A549 (cell line): Measurements from ENCODE around the gene ITFG1. TPM values are rescaled to one million over a fixed set of nuclear protein-coding genes. Genes with fewer than 3 reads are reported as not detected.

Experiments
- ATAC-seq, 2 experiments: fragments of 200-7000 bp in 1 of 2; fragments of >200 bp in 1 of 2; cut with Nextera tagmentation in 1 of 2; cut with Tn5 transposase in 1 of 2; 3 replicates each; pipeline versions ENCODE4 v1.8.0 to v1.9.1; 2018 to 2020; ENCODE audit warnings: mild to moderate bottlenecking in 1 of 2, moderate library complexity in 1 of 2
- CTCF ChIA-PET: fragments of 300-600 bp; sonication (Branson Sonifier 250); formaldehyde crosslinking; extraction: SDS; loops from one replicate; lab custom pipeline; 2021; ENCODE audit warnings: antibody characterized with exemption, inconsistent platforms; lab: Yijun Ruan, JAX
- POLR2A ChIA-PET: fragments of 350-600 bp; formaldehyde crosslinking; extraction: SDS; loops from one replicate; lab custom pipeline; 2021; ENCODE audit warnings: antibody characterized with exemption, inconsistent platforms; lab: Yijun Ruan, JAX
- DNase-seq, 2 experiments: peaks; one replicate each; pipeline versions ENCODE4 v3.0.0 to v3.0.0-alpha.2; 2011 to 2016; ENCODE audit warnings: low read depth in 1 of 2, low spot score in 1 of 2
- FAIRE-seq: peaks from 2 replicates; lab custom pipeline; 2011; peaks lifted over from hg19 to GRCh38; lab: Jason Lieb, UNC
- H3K27ac ChIP-seq, 2 experiments: fragments of >200 bp; sonication (Bioruptor Twin); formaldehyde crosslinking; 3 replicates each; pipeline ENCODE4 v1.5.1; 2016 to 2017
- H3K4me1 ChIP-seq: fragments of >200 bp; sonication (Bioruptor Twin); formaldehyde crosslinking; 3 replicates; pipeline ENCODE4 v1.6.1; 2016
- H3K4me2 ChIP-seq: fragments of >200 bp; sonication (Bioruptor Twin); formaldehyde crosslinking; 3 replicates; pipeline ENCODE4 v1.6.1; 2016
- H3K4me3 ChIP-seq: fragments of >200 bp; sonication (Bioruptor Twin); formaldehyde crosslinking; 3 replicates; pipeline ENCODE4 v1.5.1; 2016
- H3K9me3 ChIP-seq: fragments of >200 bp; sonication (Bioruptor Twin); formaldehyde crosslinking; 3 replicates; pipeline ENCODE4 v1.6.1; 2016
- CBX2 ChIP-seq: fragments of 200-600 bp; sonication (generic); IDR thresholded peaks from 2 replicates; pipeline ENCODE4 v1.6.1; 2016; ENCODE audit warnings: low read depth, mild to moderate bottlenecking, borderline replicate concordance
- CEBPB ChIP-seq, 2 experiments: fragments of >200 bp in 1 of 2; sonication (Bioruptor Twin) in 1 of 2; formaldehyde crosslinking in 1 of 2; IDR thresholded peaks; 2 replicates each; pipeline ENCODE4 v1.6.1; 2012 to 2016
- CHD2 ChIP-seq: fragments of 150-350 bp; IDR thresholded peaks from 2 replicates; pipeline ENCODE4 v1.6.1; 2014; ENCODE audit warnings: low read length; ENCODE audit not compliant: partially characterized antibody
- CTCF ChIP-seq: fragments of >200 bp; sonication (Bioruptor Twin); formaldehyde crosslinking; IDR thresholded peaks from 3 replicates; pipeline ENCODE4 v1.5.1; 2016
- FOXS1 ChIP-seq: fragments of 250-450 bp; sonication (Bioruptor Pico); IDR thresholded peaks from 2 replicates; pipeline ENCODE4 v1.5.0; 2020; ENCODE audit warnings: mild to moderate bottlenecking, moderate library complexity
- GATA3 ChIP-seq: IDR thresholded peaks from 2 replicates; pipeline ENCODE4 v1.6.1; 2012; ENCODE audit warnings: borderline replicate concordance
- HMGXB4 ChIP-seq: fragments of 250-450 bp; sonication (Bioruptor Pico); IDR thresholded peaks from 2 replicates; pipeline ENCODE4 v1.5.0; 2021; ENCODE audit warnings: mild to moderate bottlenecking, moderate library complexity, borderline replicate concordance
- HOXA7 ChIP-seq: fragments of 250-450 bp; sonication (Bioruptor Pico); IDR thresholded peaks from 2 replicates; pipeline ENCODE4 v1.5.0; 2020; ENCODE audit warnings: mild to moderate bottlenecking, moderate library complexity
- HOXB13 ChIP-seq: fragments of 250-450 bp; sonication (Bioruptor Pico); IDR thresholded peaks from 2 replicates; pipeline ENCODE4 v1.5.0; 2020; ENCODE audit warnings: low read depth, mild to moderate bottlenecking, moderate library complexity
- MYC ChIP-seq: IDR thresholded peaks from 2 replicates; pipeline ENCODE4 v1.6.1; 2012; ENCODE audit warnings: mild to moderate bottlenecking, inconsistent platforms, low read length, improper control_type of control experiment, borderline replicate concordance
- NPAS2 ChIP-seq: fragments of 250-450 bp; sonication (Bioruptor Pico); IDR thresholded peaks from 2 replicates; pipeline ENCODE4 v1.8.0; 2022; ENCODE audit warnings: mild to moderate bottlenecking, moderate library complexity, borderline replicate concordance
- PHF8 ChIP-seq: fragments of 200-600 bp; sonication (generic); IDR thresholded peaks from 2 replicates; pipeline ENCODE4 v1.6.1; 2016; ENCODE audit warnings: low read depth, mild to moderate bottlenecking, antibody characterized with exemption, moderate library complexity, borderline replicate concordance
- POLR2A ChIP-seq: IDR thresholded peaks from 2 replicates; pipeline ENCODE4 v1.6.1; 2012; ENCODE audit warnings: mild to moderate bottlenecking, low read length
- RARB ChIP-seq: fragments of 250-450 bp; sonication (Bioruptor Pico); IDR thresholded peaks from 2 replicates; pipeline ENCODE4 v1.8.0; 2021; ENCODE audit warnings: mild to moderate bottlenecking, moderate library complexity
- RCOR1 ChIP-seq: fragments of 150-350 bp; IDR thresholded peaks from 2 replicates; pipeline ENCODE4 v1.6.1; 2014; ENCODE audit warnings: antibody characterized with exemption, low read length, low read depth
- RNF2 ChIP-seq: fragments of 200-600 bp; sonication (generic); IDR thresholded peaks from 2 replicates; pipeline ENCODE4 v1.6.1; 2016; ENCODE audit warnings: low read depth, mild to moderate bottlenecking, antibody characterized with exemption, moderate library complexity, borderline replicate concordance
- TFCP2L1 ChIP-seq: fragments of 250-450 bp; sonication (Bioruptor Pico); IDR thresholded peaks from 2 replicates; pipeline ENCODE4 v1.5.0; 2021; ENCODE audit warnings: mild to moderate bottlenecking
- TP53 ChIP-seq: fragments of 250-450 bp; sonication (Bioruptor Pico); IDR thresholded peaks from 2 replicates; pipeline ENCODE4 v1.5.0; 2021; ENCODE audit warnings: mild to moderate bottlenecking, moderate library complexity
- ZC3H11A ChIP-seq: fragments of 450-650 bp; IDR thresholded peaks from 2 replicates; pipeline ENCODE4 v1.6.1; 2014; ENCODE audit warnings: antibody characterized with exemption, mild to moderate bottlenecking
- ZNF302 ChIP-seq: fragments of 250-450 bp; sonication (Bioruptor Pico); IDR thresholded peaks from 2 replicates; pipeline ENCODE4 v1.9.0; 2021; ENCODE audit warnings: inconsistent platforms, mild to moderate bottlenecking, moderate library complexity
- WGBS: methylation state at CpG from one replicate; pipeline ENCODE4 v1.1.6; 2017; ENCODE audit errors: missing lambda C conversion rate; 5-methylcytosine and 5-hydroxymethylcytosine counted together
- polyA plus RNA-seq, 4 experiments: library from polyadenylated mRNA; depleted of rRNA in 3 of 4; stranded (reverse); fragments of >200 nt; fragmentation: RNase III in 1 of 4; extraction: RNeasy Plus Mini Kit Qiagen cat#74134 plus additional on column Dnase treatment in 1 of 4; gene quantifications; 2 replicates in 3 of 4; 3 replicates in 1 of 4; pipeline ENCODE4 v1.2.3, GENCODE V29; 2011 to 2017
- TF ChIP-seq, protein P1 (sequence below): fragments of 250-450 bp; sonication (Bioruptor Pico); IDR thresholded peaks from 2 replicates; pipeline ENCODE4 v1.5.0; 2020; ENCODE audit warnings: low read depth, mild to moderate bottlenecking, moderate library complexity

Gene ITFG1
- polyA plus RNA-seq, 2 of the 4 experiments (the other 2 are of a cell fraction) = 32.9 to 112 TPM

DNA sequence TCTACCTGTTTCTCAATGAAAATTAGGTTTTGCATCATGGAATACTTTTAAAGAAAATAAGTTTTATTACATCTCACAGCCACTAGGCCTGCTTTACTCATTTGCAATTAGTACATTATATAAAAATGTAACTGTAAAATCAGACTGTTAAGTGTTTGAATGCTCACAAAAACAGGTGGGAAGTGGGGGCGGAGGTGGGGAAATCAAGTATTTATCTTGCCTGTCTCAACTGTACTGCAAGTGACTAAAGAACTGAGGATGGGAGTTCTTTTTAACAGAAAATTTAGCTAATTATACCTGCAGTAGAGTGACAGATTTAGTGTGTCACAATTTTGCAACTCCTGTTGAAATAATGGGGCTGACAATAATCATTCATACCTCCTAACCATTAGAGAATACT, 34.1 kb downstream of the ITFG1 start (continued):
- TF ChIP-seq, protein P1, sequence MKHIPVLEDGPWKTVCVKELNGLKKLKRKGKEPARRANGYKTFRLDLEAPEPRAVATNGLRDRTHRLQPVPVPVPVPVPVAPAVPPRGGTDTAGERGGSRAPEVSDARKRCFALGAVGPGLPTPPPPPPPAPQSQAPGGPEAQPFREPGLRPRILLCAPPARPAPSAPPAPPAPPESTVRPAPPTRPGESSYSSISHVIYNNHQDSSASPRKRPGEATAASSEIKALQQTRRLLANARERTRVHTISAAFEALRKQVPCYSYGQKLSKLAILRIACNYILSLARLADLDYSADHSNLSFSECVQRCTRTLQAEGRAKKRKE (CRISPR knock-in tag) = no peak

GRCh38 chr16:47424846-47425245, 36.0 kb downstream of the ITFG1 start:
- no peak for FAIRE-seq
- TF ChIP-seq MYC = no peak
- no peak for TF ChIP-seq RCOR1
- TF ChIP-seq POLR2A = no peak
- TF ChIP-seq RNF2 = no peak
- no peak for TF ChIP-seq HOXB13 (CRISPR knock-in tag)
- TF ChIP-seq CEBPB (IDR thresholded peaks at IDR 0.05) = no peak
- no peak for TF ChIP-seq ZC3H11A
- TF ChIP-seq FOXS1 (CRISPR knock-in tag) = no peak
- TF ChIP-seq GATA3 = no peak
- no peak for TF ChIP-seq CTCF
- no peak for TF ChIP-seq TP53 (CRISPR knock-in tag)
- TF ChIP-seq HOXA7 = no peak
- TF ChIP-seq, all 56 proteins: peak for 0
- no peak for ATAC-seq
- no peak overlapping the region for H3K27ac ChIP-seq
- peak in 1 of 2 experiments; percentile 5 for DNase-seq
- WGBS = 88% methylated on average over 8 of the region's 13 CpGs
- no peaks in the 10 kb centered on the region for H3K9me3 ChIP-seq
- ChIA-PET POLR2A (no interaction called here), CTCF (interaction anchor here (0.7 to 0.8 kb wide), 2 partner anchors 10 to 316 kb away, joined by 3 to 6 read pairs; no protein-coding TSS in a partner anchor)
- H3K4me2 ChIP-seq = no peak overlapping the region
- no peaks in the 10 kb centered on the region for H3K4me1 ChIP-seq
- no peak overlapping the region for H3K4me3 ChIP-seq

GRCh38 chr16:47416869-47417268, 44.0 kb downstream of the ITFG1 start:
- Histone ChIP-seq H3K4me1 (no peaks in the 10 kb centered on the region), H3K4me2 (no peak overlapping the region), H3K9me3 (no peaks in the 10 kb centered on the region), H3K4me3 (no peak overlapping the region), H3K27ac (no peak overlapping the region)
- 95% methylated on average over 1 of the region's 1 CpG for WGBS
- no peak for DNase-seq
- POLR2A ChIA-PET = no interaction called here
- TF ChIP-seq CBX2 (no peak), TFCP2L1 (CRISPR knock-in tag) (no peak), POLR2A (no peak), CEBPB (IDR thresholded peaks at IDR 0.05) (no peak)
- no peak for FAIRE-seq
- no peak for ATAC-seq
- CTCF ChIA-PET = interaction anchor here (0.5 kb wide), 1 partner anchor 713 kb away, joined by 3 read pairs; no protein-coding TSS in a partner anchor

DNA sequence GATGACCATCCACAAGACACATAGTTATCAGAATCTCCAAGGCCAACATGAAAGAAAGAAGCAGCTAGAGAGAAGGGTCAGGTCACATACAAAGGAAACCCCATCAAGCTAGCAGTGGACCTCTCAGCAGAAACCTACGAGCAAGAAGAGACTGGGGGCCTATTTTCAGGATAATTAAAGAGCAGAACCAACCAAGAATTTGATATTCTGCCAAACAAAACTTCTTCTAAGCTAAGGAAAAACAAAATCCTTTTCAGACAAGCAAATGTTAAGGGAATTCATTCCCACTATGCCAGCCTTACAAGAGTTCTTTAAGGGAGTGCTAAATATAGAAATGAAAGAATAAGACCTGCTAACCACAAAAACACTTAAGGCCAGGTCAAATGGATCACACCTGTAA, 47.8 kb downstream of the ITFG1 start:
- ChIA-PET POLR2A (no interaction called here), CTCF (no interaction called here)
- FAIRE-seq (no peak), ATAC-seq (no peak), DNase-seq (no peak)
- Histone ChIP-seq H3K27ac (no peak overlapping the region), H3K4me2 (no peak overlapping the region), H3K4me3 (no peak overlapping the region), H3K4me1 (no peaks in the 10 kb centered on the region), H3K9me3 (no peaks in the 10 kb centered on the region)
- TF ChIP-seq, protein P1 (CRISPR knock-in tag) = no peak
- no peak for TF ChIP-seq RNF2
- 89% methylated on average over 1 of the region's 1 CpG for WGBS

GRCh38 chr16:47408491-47408890, 52.4 kb downstream of the ITFG1 start:
- H3K4me3 ChIP-seq = no peak overlapping the region
- H3K9me3 ChIP-seq = no peaks in the 10 kb centered on the region
- no peak for FAIRE-seq
- no peak for ATAC-seq
- H3K4me2 ChIP-seq = no peak overlapping the region
- H3K27ac ChIP-seq = no peak overlapping the region
- CTCF ChIA-PET = no interaction called here
- H3K4me1 ChIP-seq = no peaks in the 10 kb centered on the region
- TF ChIP-seq NPAS2 (no peak), ZNF302 (CRISPR knock-in tag) (no peak), CTCF (no peak), PHF8 (no peak), CHD2 (no peak), RARB (CRISPR knock-in tag) (no peak), MYC (no peak), HMGXB4 (CRISPR knock-in tag) (no peak)
- 87% methylated on average over 3 of the region's 3 CpGs for WGBS
- POLR2A ChIA-PET = no interaction called here
- DNase-seq = no peak
